HG03159 (cell line): ENCODE measurements around the gene GNB2.

Experiments
- ATAC-seq: cut with Tn5 transposase; IDR thresholded peaks from one replicate; pipeline ENCODE4 v1.9.1; 2021; ENCODE audit warnings: mild to moderate bottlenecking, moderate library complexity; ENCODE audit not compliant: unreplicated experiment

GNB2 gene

GRCh38 chr7:100673302-100673941 lies at the start of gene GNB2:
TSS of gene GNB2 (plus strand) at chr7:100673740. CDS start at chr7:100676266, 2,526 bp downstream.
- ATAC-seq = peak; percentile 51

DNA sequence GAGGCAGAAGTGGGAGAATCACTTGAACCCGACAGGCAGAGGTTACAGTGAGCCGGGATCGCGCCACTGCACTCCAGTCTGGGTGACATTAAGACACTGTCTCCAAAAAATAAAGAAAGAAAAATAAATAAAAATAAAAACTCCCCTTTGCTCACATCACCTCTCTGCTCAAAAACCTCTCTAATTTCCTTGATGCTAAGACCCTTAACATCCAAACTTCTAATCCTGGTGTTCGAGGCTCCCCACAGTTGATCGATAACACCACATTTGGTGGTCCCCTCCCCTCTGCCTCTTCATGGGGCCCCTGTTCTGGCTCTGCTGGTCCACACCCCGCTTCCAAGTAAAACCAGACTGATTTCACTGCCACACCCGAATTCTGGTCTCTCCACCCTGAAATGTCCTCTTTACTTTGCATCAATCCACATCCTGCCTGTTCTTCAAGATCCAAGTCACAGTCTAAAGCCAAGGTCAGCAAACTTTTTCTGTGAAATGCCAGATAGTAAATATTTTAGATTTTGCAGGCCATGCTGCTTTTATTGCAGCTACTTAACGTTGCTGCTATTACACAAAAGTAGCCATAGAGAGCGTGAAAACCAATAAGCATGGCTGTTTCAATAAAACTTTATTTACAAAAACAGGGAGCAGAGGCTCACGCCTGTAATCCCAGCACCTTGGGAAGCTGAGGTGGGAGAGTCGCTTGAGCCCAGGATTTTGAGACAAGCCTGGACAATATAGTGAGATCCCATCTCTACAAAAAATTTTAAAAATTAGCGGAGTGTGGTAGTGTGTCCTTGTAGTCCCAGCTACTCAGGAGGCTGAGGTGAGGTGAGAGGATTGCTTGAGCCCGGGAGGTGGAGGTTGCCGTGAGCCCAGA lies 49.4 kb upstream of the GNB2 start:
- no peak for ATAC-seq

DNA sequence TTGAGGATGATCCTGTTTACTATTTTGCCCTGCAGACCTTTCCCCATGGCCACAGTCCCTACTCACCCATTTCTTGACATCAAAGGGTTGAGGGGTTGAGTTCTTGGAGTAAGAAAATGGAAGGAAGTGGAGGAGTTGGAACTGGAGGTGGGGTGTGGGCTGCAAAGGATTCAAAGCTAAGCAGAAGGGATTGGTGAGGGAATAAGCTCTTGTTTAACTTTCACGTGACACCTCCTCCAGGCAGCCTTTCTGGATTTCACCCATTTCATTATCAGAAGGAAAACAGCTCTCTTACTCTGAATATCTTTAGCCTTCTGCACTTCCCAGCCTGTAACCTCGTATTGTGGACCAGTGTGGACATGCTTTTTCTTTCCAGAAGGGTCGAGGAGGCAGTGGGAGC lies 47.5 kb upstream of the GNB2 start:
- no peak for ATAC-seq

DNA sequence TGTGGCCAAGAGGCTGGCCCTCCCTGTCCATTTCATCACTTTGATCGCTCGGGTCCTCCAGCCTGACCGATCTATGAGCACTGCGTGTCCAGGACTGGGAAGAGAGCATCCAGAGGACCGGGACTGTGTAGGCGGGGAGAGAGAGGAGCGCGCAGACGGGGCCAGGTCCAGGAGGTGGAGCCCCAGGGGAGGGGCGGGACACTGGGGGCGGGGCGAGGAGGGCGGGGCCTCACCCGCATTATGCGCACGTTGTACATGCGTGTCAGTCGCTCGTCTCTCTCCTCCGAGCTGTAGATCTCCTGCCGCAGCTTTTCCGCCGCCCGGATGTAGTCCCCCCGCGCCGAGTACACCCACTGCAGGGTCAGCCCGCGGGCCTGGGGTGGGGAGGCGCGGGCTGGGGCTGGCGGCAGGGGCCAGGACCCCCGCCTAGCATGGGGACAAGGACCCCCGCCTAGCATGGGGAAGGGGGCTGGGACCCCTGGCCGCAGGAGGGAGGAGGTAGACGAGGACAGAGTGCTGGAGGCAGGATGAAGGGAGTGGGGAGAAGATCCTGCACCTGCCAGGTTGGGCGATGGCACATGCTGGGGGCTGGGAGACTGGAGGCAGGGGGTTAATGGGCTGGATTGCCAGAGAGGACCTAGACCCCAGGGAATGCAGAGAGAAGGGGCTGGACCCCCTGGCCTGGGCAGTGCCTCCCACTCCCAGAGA lies 46.9 kb upstream of the GNB2 start:
- ATAC-seq = peak; percentile 77

- ATAC-seq = no peak
Observed at GRCh38 chr7:100627238-100627549, 46.3 kb upstream of the GNB2 start.

DNA sequence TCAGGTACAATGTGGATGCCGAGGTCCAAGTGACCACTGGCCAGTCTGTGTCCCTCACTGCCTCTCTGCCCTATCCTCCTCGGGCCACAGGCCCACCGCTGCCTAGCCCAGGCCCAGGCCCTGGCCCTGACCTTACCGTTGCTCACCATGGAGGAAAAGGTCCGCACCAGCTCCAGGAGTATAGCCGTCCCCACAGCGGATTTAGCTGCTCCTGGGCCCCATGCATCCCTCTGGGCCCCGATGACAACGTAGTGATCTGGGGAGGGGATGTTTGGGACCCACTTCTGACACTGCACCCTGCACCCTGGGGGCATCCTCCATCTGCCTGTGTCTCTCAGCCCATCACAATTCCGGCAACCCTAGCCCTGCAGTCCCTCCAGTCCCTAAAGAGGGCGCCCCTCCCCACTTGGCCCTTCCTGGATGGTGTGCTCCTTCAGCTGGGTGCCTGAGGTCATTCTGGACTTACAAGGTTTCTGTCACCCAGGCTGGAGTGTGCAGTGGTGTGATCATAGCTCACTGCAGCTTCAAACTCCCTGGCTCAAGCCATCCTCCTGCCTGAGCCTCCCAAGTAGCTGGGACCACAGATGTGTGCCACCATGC lies 44.3 kb upstream of the GNB2 start:
- ATAC-seq = no peak

DNA sequence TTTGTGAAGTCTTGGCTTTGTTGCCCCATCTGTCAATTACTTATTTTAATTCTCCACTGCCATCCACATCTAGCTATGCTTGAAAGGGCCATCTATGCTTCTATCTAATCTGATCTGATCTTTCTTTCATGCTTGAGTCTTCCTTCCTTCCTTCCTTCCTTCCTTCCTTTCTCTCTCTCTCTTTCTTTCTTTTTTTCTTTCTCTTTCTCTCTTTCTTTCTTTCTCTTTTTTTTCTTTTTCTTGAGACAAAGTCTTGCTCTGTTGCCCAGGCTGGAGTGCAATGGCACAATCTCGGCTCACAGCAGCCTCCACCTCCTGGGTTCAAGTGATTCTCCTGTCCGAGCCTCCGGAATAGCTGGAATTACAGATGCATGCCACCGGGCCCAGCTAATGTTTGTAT lies 43.5 kb upstream of the GNB2 start:
- ATAC-seq = no peak

GRCh38 chr7:100632951-100633717 lies 40.4 kb upstream of the GNB2 start:
- ATAC-seq = peak; percentile 54

GRCh38 chr7:100639995-100640516 lies 33.5 kb upstream of the GNB2 start:
- ATAC-seq = no peak

- ATAC-seq = no peak
Observed at GRCh38 chr7:100640517-100641440, 32.8 kb upstream of the GNB2 start.

GRCh38 chr7:100641463-100641859 lies 32.1 kb upstream of the GNB2 start, which contains the start of gene TFR2:
TSS of gene TFR2 (minus strand) at chr7:100641552. CDS start at chr7:100641509, 43 bp downstream.
- no peak for ATAC-seq

DNA sequence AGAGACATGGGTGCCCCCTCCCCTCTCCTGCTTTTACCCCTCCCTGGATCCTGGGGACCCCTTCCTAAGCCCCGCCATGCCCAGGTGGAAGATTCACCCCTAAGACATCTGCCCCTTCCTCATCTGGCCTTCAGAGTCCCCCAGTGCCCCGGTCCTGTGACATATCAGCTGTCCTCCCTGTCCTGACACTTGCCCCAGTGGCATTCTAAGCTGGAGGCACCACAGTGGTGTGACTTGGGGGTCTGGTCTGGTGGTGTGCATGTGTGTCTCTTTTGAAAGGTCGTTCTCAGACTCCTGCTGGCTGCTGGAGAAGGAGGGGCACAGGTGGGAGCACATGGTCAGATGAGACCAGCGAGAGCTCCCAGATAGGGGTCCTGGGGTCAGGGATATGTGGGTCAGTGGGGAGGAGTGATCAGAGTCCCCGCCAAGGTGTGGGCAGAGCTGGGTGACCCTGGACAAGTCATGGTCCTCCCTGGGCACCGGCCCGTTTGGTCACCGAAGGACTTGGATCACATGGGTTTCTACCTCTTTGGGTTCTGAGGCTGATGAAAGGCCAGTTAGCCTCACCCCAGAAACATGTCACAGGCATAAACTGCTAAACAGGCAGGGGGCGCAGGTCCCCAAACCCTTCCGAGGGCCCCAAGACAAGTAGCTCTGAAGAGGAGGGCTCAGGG lies 31.5 kb upstream of the GNB2 start:
- ATAC-seq = no peak

DNA sequence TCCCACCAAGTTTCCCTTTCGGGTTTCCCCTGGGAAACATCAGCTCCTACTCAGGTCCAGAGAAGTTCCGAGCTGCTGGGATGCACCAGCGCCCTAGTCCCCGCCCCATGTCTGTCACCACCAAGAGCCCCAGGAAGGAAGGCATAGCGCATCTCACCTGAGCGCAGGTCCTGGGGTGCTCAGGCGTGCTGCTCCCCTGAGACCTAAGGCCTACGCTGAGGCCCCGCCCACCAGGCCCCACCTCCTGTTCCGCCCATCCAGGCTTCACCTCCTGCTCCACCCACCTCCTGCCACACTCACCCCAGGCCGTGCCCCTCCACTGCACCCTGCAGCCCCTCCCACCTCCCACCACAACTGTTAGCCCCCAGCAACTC lies 31.0 kb upstream of the GNB2 start:
- no peak for ATAC-seq

DNA sequence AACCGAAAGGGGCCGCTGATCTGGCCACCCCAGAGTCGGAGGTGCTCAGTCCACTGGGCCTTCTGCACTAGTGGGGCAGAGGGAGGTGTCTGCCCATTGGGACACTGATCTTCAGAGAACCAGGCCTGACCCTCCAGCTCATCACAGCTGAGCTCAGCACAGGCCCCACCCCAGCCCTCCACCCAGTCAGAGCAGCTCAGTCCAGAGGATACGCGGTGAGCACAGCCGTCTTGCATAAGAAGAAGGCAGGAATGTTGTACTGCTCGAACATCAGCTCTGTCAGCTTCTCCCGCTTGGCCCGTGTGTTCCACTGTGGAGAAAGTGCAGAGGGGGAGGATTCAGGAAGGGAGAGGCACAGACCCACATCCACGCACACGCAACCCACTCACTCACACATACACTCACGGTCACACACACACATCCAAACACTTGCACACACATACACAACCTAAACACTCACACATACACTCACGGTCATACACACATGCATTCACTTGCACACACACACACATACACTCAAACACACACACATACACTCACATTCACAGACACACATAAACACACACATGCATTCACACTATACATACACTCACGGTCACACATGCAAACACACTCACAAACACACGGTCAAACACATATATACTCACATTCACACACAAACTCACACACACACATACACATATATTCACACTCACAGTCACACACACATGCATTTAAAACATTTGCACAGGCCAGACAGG lies 23.5 kb upstream of the GNB2 start:
- ATAC-seq = no peak

GRCh38 chr7:100654908-100655831 lies 18.4 kb upstream of the GNB2 start:
- no peak for ATAC-seq

- ATAC-seq = no peak
Observed at GRCh38 chr7:100655908-100656674, 17.4 kb upstream of the GNB2 start, which contains the start of gene ACTL6B. TSS of gene ACTL6B (minus strand) at chr7:100656448. CDS start at chr7:100656354, 94 bp downstream.
